NCI-H345 (cell line): ENCODE data around the gene PRPF18.
"Not testable (repeated sequence)": the region's sequence is repeated elsewhere in the genome, so short reads cannot be mapped to it uniquely, and the experiment has no call there.

Experiments used
- DNase-seq: peaks from one replicate; lab custom pipeline; 2025; lab: John Stamatoyannopoulos, UW

Gene PRPF18, protein sequence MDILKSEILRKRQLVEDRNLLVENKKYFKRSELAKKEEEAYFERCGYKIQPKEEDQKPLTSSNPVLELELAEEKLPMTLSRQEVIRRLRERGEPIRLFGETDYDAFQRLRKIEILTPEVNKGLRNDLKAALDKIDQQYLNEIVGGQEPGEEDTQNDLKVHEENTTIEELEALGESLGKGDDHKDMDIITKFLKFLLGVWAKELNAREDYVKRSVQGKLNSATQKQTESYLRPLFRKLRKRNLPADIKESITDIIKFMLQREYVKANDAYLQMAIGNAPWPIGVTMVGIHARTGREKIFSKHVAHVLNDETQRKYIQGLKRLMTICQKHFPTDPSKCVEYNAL

DNA sequence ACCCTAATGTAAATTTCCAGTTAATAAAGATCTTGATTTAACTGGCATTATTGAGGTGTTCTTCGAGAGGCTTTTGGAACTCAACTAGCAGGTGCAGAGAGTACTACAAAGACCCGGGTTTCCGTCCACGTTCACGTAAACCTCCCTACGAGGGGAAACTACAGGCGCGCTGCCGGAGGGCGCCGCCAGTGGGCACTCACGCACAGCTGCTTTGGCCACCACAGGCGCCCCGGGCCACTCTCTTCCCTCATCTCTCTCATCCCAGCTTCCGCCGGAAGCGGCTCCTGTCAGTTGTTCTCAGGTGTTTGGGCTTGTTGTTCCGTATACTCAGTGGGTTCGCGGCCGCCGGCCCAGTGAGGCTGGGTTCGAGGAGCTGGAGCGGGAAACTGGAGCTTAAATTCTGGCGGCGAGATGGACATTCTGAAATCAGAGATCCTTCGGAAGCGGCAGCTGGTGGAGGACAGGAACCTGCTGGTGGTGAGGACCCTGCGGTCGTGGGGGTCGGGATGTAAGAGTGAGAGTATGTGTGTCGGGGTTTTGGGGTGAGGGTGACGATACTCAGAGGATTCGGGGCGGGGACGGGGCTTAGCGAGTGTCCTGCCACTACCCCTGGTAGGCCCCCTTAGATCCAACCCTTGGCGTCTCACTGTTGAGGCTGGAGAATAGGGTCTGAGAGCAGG, at the start of gene PRPF18:
PRPF18 (plus strand) TSS at position 290 of the 680 bp plus-strand sequence; CDS start at position 412, 122 bp downstream.
- DNase-seq: peak; percentile 93

DNA sequence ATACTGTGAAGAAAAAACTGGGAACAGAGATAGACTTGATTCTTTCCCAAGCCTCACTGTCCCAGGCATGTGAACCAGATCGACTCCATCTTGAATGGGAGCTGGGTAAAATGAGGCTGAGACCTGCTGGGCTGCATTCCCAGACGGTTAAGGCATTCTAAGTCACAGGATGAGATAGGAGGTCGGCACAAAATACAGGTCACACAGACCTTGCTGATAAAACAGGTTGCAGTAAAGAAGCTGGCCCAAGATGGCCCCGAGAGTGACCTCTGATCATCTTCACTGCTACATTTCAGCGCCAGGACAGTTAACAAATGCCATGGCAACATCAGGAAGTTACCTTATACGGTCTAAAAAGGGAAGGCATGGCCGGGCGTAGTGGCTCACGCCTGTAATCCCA, 48.8 kb upstream of the PRPF18 start:
- DNase-seq: not testable (repeated sequence)

DNA sequence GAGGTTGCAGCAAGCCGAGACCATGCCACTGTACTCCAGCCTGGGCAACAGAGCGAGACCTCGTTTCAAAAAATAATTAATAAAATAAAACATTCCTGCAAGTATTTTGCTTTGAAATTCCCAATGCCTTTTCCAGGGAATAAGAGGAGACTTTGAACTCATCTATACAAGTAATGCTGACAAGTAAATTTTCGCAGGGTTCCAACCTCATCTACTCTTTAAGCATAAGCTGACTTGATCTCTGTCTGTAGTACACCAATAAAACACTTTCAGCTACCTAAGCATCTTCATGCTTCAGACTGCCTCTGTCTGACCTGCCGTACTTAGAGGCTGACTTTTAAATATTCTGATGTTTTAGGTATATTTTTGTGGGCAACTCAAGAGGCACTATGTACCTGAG, 44.2 kb upstream of the PRPF18 start:
- no peak for DNase-seq

DNA sequence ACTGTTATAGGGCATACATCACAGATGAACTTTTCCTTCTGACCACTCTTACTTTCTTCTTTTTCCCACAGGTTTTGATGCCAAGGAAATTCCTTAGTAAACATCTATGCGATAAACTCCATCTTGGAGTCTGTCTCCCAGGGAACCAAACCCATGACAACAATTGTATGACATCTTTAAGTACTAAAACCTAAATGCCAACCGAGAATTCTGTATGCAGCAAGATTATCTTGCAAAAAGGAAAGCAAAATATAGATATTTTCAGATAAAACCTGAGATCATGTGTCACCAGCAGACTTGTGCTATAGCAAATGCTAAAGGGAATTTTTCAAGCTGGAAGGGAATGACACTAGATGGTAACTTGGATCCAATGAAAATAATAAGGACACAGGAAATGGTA, 36.0 kb upstream of the PRPF18 start:
- DNase-seq: no peak

DNA sequence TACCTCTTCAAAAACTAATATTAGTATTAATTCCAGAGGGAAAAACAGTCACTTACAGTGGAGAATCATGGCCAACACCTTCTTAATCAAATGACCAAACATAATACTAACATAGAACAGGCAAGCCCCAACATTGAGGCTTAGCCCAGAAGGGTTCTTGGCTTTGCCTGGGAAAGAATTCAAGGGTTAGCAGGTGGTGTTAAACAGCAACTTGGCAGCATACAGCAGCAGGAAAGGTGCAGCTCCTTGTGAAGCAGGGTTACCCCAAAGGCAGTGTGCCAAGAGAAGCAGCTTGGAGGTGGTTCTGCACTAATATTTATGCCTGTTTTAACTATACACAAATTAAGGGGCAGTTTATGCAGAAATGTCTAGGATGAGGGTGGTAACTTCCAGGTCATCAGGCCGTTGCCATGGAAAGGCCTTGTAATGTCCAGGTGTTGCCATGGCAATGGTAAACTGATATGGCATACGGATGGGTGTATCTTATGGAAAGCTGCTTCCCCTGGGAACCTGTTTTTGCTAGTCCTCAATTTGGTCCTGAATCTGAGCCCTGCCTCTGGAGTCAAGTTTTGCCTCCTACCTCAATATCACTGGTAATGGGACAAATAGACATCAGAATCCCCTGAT, 30.8 kb upstream of the PRPF18 start:
- peak; percentile 16 for DNase-seq

DNA sequence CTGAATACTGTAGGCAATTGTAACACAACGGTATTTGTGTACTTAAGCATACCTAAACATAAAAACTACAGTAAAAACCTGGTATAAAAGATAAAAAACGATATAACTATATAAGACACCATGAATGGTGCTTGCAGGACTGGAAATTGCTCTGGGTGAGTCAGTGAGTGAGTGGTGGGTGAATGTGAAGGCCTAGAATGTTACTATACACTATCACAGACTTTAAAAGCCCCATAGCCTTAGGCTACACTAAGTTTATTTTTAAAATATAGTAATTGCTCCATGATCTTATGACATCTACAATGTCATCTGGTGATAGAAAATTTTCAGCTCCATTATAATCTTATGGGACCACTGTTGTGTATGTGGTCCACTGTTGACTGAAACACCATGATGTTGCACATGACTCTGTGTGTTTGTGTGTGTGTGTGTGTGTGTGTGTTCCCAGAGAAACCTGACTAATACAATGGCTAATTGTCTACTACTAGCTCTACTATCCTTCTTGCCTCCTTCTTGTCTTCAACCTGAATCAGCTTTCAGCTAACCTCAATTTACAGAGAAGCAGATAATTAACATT, 27.6 kb upstream of the PRPF18 start:
- no peak for DNase-seq

DNA sequence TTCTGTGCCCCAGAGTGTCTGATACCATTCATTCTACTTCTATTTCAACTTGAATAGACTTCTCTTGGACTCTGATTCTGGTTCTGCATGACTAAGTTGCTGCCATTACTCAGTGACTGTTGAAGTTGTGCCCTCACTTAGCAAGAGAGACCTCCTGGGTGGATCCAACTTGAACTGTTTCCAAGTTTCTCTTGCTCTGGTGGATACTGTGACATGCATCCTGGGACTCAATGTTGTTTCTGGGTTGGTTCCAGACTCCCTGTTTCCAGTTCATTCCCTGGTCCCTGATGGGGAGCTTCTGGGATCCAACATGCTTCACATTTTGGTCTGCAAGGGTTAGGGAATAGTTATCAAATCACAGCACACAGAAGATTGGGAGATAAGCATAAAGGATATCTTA, 26.2 kb upstream of the PRPF18 start:
- peak; percentile 41 for DNase-seq

DNA sequence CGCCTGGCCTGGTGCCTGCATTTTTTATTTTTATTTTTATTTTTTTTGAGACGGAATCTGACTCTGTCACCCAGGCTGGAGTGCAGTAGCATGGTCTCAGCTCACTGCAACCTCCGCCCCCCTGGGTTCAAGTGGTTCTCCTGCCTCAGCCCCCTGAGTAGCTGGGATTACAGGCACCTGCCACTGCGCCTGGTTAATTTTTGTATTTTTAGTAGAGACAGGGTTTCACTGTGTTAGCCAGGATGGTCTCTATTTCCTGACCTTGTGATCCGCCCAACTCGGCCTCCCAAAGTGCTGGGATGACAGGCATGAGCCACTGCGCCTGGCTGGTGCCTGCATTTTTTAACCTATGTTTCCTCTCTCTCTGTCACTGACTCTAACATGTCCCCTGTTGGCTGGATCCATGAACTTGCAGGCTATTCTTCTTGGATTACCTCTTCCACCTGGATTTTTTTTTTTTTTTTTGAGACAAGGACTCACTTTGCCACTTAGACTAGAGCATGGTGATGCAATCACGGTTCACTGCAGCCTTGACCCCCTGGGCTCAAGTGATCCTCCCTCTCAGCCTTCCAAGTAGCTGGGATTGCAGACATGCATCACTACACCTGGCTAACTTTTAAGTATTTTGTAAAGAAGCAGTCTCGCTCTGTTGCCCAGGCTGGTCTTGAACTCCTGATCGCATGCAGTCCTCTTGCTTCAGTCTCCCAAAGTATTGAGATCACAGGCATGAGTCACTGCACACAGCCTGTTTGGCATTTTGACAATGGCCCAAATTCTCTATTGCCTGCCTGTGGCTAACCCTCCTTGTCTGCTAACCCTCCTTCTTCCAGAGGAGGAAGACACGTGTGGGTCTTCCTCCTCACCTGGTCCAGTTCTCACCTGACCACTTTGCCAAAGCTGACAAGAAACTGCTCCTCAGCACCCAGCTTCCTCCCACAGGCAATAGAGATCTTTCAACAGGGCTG, 23.0 kb upstream of the PRPF18 start:
- no peak for DNase-seq

DNA sequence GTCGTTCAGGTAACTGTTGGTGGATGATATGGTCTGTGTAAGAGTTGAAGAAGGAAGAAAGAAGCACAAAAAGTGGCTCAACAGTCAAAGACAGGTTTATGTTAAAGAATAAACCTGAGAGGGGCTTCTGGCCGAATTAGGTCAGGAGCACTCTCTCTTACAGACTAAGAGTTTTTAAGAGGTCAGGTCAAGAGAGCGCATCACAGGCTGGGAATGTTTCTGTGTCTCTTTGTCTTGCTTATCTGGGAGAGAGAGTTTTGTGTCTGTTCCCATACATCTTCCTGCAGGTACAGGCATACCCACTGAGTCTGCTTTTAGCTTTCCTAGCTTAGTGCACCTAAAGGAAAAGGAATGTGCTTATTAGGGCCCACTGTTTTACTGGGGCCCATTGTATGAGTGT, 22.2 kb upstream of the PRPF18 start:
- no peak for DNase-seq

DNA sequence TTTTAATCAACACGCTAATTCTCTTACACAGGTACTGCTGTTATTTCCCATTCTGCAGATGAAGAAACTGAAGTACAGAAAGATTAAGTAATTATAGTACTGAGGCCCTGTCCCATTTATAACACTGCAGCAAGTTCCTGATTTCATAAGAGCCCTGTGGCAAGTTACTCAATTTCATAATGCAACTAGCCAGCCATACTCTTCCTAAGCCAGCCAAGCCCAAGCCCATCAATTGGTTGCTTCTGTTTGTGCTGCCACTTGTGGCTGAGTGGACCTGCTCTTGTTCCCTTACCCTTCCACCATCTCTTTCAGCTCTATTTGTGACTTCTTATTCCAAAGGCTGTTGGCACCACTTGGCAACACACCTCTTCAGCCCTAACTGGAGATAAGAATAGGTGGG, 19.7 kb upstream of the PRPF18 start:
- DNase-seq: no peak

DNA sequence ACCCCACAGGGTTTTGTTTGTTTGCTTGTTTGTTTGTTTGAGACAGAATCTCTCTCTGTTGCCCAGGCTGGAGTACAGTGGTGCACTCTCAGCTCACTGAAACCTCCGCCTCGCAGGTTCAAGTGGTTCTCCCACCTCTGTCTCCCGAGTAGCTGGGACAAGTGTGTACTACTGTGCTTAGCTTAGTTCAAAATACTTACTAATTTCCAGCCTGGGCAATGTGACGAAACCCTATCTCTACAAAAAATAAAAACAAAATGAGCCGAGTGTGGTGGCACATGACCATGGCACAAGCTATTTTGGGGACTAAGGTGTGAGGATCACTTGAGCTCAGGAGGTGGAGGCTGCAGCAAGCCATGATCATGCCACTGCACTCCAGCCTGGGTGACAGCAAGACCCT, 15.2 kb upstream of the PRPF18 start:
- DNase-seq: no peak

DNA sequence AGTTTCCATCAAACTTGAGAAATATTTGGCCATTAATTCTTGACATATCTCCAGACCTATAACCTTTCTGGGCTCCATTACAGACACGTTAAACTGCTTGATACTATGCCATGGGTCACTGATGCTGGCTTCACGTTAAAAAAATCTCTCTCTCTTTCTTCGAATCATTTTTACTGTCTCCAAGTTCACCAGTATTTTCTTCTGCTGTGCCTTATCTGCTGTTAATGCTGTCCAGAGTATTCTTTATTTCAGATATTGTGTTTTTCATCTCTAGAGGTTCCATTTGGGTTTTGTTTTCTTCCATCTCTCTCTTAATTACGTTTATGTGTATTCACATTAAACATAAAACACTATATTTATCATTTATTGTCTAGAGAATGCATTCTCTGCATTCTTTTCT, 12.8 kb upstream of the PRPF18 start:
- DNase-seq: no peak

DNA sequence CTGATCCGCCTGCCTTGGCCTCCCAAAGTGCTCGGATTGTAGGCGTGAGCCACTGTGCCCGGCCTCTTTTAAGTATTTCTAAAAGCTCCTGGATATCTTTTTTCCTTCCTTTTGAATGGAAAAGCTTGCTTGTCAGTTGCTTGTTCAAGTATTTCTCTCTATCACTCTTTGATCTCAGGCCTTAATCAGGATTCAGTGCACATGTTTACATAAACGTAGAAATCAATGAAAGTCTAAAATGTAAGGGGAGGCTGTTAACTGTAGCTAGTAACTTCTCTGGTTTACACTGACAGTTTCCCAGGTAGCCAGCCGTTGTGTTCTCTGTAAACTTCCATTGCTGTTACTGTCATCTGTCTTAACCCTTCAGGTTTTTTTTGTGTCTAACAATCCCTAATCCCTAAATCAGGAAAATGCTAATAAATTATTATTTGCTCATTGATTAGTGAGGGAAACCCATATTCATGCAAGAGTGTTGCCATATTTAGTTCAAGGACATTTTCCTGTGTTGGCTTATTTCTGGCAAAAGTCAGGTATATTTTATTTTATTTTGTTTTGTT, 1.5 kb upstream of the PRPF18 start:
- DNase-seq: no peak

DNA sequence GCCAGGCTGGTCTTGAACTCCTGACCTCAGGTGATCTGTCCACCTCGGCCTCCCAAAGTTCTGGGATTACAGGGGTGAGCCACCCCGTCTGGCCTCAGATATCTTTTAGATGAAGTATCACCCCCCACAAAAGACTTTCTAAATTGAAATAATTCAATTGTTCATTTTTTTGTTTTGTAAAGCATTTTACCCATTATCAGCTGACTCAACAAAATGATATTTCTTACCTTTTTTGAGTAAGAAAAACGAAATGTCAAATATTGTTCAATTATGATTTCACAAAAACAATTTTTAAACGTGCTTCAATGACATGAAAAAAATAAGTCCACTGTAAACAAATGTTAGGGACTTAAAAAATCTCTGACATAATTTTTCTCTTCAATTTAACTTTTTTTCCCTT, 822 bp upstream of the PRPF18 start:
- DNase-seq: no peak

DNA sequence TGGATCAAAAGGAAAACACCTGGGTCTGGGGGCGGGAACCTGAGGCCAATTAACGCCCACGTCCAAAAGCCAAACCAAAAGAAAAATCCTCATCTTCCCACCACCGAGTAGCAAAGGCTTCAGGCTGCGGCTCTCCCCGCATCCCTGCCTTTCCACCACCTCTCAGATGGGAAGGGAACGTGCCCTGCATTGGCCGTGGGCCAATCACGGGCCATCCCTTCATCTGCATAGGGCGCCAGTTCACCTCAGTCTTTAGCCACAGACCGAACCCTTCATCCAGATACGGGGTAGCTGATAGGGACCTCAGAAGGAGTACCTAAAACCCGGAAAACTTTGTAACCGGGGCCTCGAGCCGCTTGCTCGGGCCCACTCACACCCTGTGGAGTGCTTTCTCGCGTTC, 626 bp downstream of the PRPF18 start:
- no peak for DNase-seq

DNA sequence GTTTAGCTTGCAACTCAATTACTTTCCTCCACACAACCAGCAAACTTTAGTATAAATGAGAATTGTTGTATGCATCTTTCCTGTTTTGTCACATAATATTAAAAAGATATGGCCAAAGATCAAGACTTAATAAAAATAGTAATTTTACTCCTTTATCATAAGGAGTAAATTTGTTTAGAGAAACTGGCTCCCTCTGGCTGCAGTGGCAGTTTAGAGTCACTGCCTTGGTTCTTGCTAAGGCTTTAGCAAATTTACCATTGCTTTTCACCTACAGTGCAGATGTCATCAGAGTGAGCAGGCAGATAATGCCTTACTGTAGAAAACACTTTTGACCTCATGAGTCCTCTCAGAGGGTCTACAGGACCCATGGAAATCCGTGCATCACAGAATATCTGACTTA, 2.6 kb downstream of the PRPF18 start:
- no peak for DNase-seq

DNA sequence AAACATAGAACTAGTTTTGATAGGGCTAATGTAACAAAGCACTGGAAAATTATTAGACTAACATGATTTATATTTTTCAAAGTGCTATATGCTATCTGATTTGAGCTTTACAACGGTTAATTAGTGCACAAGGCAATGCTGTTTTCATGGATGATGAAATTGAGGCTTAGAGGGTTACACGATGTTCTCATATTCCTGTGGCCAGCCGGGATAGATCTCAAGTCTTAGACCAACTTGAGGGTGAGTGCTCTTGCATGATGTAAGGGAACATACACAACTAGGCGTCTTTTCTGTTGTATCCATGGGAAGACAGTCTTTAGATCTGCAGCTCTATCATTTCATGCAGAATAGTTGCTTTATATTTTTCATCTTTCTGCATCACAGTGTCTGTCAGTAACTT, 4.1 kb downstream of the PRPF18 start:
- DNase-seq: no peak

DNA sequence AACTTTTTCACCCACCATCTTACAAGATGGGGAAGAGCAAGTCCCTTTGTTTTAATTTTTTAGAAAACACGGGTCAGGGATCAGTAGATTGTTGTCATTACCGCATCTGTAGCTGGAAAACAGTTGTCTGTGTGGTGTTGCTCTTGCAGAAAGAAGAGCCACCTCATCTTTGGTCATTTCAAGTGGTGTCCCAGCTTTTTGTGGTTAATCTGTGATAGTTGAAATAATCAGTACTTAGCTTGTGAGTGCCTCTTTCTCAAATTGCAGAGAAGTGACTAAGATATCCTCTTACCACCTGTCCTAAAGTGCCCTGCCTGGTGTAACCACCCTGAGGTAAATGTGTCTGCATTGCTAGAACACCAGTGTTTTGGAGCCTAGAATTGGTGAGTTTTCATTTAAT, 5.5 kb downstream of the PRPF18 start:
- no peak for DNase-seq

DNA sequence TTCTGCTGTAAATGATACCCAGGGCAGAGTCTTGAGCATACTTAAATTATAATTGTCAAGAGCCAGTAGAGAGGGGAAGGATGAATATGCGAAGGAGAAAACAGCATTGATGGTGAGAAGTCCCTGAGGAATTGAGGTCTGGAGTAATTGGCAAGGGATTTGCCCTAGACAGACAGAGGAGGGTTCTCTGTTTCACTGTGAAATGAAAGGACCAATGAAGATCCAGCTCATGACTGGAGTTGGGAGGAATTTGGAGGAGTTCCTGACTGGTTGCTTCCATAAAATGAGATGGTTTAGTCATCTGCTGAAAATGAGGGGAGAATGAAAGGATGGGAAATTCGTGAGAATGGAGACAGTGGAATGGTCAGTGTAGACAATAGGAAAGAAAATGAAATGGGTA, 6.8 kb downstream of the PRPF18 start:
- no peak for DNase-seq

DNA sequence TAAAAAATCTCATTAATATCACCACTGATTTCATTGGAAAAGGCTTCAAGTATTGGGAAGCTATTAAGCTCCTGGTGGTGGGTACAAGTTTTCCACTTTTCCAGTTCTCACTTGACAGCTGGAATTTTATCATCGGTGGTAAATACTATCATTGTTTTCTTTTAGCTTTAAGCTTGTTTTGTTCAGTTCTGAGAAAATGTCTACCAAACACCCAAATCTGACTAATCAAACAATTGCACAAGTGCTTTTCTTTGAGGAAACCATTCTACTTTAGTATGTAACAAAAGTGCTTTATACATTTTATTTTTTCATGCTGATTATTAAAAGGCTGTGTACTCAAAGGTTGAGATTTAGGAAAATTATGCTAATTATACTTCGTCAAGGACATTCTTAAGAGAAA, 7.9 kb downstream of the PRPF18 start:
- no peak for DNase-seq

DNA sequence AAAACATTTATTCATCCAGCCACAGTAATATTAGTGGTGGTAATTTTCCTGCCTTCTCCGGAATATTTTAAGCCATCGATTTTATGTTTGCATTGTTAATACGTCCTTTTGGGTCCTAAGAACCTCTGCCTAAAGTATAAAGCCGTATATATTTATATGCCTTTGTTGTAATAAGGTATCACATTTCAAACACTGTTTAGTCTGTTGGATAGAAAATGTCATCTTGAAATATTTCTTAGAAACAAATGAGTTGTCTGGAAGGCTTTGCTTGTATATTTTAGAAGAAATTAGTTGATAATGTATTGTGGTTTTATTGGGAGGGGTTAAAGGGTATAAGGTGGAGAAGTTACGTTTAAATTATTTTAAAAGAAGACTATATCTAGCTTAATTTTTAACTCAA, 11.1 kb downstream of the PRPF18 start:
- DNase-seq: no peak
